Fibroblast of gingiva (primary cell): ENCODE data around the gene ALDH4A1.

Source experiments
- DNase-seq: peaks from one replicate; pipeline ENCODE4 v3.0.0-alpha.2; 2011; ENCODE audit warnings: low read depth

The ALDH4A1 gene, protein sequence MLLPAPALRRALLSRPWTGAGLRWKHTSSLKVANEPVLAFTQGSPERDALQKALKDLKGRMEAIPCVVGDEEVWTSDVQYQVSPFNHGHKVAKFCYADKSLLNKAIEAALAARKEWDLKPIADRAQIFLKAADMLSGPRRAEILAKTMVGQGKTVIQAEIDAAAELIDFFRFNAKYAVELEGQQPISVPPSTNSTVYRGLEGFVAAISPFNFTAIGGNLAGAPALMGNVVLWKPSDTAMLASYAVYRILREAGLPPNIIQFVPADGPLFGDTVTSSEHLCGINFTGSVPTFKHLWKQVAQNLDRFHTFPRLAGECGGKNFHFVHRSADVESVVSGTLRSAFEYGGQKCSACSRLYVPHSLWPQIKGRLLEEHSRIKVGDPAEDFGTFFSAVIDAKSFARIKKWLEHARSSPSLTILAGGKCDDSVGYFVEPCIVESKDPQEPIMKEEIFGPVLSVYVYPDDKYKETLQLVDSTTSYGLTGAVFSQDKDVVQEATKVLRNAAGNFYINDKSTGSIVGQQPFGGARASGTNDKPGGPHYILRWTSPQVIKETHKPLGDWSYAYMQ

DNA sequence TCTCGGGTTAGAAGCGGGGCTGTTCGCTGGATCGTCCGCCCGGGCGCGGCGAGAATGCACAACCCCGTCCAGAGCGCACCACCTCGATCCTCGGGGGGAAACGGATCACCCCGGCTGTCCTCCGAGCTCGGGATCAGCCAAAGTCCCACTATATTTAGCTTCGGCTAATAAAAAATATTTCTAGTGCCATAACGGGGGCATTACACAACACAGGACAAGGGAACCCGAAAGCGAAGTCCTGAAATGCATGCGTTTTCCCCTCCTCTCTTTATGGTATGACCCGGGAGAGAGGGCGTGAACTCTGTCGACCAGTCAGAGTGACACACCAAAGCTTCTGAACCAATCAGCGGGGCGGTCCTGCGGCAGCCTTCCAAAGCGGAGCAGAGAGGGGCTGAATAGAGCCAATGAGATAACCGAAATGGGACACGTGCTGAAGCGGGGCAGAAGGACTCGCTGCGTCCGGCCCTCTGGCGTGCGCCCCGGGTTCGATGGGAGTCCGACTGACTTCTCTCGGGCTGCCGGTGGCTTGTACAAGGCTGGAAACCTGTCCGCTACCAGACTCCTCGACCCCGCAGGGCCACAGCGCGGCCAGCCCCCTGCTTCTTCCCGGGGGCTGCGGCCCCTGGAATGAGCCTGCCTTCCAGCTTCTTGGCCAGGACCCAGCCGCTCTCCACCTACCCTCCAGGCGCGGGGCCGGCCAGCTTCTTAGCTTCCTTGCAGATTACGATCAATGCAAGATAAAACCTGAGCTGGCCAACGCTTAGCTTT is at the start of gene ALDH4A1:
Gene ALDH4A1 (minus strand): TSS at position 33 of the 768 bp plus-strand sequence. CDS start 32 bp downstream, at position 1.
- DNase-seq: peak; percentile 97

DNA sequence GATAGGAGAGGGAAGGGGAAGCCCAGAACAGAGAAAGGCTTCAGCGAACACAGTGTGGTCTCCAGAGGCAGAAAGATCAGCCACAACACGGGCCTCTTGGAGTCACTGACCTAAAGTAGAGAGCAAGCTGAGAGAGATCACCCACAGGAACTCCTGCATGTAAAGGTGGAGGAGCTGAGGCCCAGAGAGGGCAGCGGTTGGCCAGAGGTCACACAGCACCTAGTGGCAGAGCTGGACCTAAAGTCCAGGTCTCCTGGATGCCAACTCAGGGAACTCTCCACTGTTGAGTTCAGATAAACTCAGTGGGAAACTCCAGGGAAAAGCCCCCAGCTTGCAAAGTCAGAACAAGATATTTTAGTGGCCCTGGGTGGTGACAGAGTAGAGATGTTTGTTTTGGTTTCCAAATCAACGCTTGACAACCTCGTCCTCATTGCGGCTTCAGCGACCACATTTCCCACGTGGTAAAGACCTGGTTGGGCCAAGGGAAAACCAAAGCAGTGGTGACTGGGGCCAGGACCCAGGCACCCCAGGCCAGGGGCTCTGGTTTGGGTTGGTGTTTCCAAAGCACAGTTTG is 49.5 kb upstream of the ALDH4A1 start:
- DNase-seq: no peak

DNA sequence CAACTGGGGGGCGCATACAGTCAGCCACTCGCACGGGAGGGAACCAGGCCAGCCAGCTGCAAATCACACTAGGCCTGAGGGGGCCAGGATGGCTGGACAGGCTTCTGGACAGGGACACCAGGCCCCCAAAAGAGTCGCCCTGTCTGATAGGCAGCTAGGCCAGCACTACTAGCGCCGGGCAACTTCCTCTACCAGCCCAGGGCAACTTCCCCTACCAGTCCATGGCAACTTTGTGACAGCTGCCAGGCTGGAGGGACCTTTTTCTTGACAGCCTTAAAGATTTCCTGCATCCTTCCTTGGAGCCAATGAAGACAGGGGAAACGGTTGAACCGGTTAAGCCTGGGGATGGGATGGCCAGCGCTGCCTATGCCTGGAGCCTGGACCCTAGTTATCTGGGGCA is 49.1 kb upstream of the ALDH4A1 start:
- DNase-seq: no peak

DNA sequence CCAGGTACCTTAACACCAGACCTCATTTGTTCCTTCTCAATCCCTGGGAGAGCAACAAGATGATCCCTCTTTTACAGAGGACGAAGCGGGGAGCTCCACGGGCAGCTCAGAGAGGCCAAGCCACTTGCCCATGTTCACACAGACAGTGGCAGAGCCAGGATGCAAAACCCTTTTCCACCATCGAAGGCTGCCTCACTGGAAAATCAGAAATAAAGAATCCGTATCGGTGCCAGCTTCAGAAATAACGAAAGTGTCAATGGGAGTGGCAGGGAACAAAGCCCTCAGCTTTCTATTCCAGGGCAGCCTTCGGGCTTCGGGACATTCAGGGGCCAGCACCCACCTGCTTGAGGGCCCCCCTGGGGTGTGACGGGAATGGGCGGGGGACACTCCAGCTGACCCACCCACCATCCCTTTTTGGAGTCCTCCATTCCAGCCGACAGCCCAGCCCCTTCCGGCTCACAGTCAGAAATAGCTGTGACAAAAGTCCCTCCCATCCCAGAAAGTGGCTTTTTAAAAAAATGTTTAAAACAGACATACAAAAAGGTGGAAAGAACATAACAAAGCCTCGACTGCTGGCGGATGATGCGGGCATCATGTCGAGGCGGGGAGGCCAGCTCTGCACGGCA is 48.2 kb upstream of the ALDH4A1 start:
- DNase-seq: peak; percentile 35

DNA sequence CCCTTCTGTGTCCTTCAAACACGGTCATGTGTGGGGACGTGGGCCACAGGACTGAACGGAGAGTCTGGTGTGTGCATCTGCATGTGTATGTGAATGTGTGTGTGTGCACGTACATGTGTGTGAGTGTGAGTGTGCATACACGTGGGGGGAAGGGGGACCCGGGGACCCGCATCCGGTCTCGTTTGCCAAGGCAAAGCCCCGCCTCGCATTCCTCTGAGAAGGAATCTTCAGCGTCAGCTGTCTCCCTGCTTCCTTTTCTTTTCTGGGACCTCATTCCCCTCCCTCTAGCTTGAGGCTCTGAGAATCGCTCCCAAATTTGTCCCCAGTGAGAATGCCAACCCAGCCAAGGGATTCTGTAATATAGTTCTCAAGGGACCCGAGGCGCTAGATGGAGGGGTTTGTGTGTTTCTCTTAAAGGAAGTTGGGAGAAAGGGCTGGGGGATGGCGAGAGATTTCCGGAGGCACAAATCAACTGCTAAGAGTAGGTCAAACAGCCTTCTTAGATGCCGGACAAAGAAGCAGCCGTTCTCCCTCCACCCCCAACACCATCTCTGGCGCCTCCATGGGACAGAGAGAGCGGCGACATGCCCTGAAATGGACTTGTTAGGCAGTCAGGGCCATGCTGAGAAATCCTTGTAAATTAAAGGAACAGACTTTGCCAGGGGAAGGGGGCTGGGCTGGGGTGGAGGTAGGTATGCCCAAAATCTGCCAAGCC is 47.5 kb upstream of the ALDH4A1 start:
- DNase-seq: peak; percentile 45

DNA sequence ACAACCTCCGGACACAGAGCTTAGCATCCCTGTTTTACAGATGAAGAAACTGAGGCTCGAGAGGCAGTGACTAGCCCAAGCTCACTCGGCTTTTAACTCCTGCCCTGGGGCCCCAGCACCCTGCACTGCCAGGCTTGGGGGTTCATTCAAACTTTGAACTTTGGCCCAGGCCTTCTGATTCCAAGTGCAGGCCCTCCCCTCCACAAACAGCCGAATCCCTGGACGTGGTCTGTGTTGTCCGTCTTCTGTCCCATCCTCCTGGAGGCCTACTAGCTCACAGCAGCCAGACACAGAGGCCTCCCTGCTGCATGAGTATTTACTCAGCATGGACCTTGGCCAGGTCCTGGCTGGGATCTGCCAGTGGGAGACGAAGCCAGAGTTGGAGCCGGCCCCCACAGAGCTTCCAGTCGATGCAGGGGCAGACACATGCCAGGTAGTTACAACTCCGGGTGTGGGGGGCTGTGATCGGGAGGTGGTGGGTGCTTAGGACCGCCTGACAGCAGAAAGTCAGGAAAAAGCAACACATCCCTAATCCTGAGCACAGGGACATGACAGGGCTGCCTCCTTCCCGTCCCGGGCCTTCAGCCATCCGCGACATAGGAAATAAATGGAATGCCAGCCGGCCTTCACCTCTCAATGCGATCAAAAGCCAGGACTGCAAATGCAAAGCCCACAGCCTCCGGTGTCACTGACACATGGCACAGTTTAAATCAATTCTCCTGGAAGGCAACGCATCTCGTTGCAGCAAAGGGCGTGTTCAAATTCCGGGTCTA is 46.7 kb upstream of the ALDH4A1 start:
- peak; percentile 67 for DNase-seq

DNA sequence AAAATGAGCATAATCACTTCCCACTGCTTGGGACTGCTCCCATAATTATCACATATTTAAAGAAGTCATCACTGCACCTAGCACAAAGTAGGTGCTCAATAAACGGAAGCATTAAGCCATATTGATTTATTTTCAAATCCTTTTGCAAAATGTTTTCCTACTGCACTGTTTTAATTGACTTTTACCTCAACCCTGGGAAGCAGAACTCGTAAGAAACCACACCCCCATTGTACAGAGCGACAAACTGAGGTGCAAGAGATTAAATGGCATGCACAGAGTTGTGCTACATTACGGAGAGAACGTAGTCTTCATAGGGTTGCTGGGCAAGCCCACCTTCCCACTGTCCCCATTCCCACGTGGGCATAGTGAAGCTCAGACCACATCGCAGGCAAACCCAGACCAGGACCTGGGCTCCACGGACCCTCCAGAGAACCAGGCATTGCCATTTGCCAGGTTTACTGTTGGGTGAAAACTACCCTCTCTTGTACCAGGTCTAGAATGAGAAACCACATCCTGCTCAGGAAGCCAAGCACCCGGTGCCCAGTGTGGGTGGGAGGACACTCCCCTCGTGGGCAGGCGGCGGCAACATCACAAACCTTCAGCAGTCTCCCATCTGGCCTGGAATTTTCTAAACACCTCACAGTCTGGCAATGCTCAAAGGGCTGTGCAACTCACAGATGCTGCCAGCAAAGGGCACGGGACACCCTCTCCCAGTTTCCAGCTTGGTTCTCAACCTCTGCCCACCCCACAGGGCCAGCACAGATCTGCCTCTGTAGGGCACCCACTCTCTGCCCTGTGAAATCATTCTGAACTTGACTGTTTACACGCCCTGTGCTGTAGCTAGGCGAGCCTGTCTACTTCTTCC is 45.9 kb upstream of the ALDH4A1 start:
- DNase-seq: peak; percentile 73

DNA sequence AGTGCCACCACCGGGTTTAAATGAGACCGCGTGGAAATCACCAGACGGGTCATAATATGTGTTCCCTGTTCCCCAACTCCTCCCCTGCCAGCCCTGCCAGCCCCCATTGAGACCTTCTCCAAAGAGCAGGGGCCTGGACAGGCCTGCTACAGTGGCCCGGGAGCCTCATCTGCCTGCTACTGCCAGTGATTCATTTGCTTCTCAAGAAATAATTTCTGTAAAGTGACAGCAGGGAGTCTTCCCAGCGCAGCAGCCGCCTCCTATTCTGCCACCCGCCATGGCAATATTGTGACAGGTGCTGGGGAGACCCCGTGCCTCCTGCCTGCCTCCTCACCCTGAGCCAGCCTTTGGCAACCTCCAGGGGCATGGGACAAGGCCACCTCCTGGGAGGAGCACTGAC is 45.2 kb upstream of the ALDH4A1 start:
- DNase-seq: no peak

DNA sequence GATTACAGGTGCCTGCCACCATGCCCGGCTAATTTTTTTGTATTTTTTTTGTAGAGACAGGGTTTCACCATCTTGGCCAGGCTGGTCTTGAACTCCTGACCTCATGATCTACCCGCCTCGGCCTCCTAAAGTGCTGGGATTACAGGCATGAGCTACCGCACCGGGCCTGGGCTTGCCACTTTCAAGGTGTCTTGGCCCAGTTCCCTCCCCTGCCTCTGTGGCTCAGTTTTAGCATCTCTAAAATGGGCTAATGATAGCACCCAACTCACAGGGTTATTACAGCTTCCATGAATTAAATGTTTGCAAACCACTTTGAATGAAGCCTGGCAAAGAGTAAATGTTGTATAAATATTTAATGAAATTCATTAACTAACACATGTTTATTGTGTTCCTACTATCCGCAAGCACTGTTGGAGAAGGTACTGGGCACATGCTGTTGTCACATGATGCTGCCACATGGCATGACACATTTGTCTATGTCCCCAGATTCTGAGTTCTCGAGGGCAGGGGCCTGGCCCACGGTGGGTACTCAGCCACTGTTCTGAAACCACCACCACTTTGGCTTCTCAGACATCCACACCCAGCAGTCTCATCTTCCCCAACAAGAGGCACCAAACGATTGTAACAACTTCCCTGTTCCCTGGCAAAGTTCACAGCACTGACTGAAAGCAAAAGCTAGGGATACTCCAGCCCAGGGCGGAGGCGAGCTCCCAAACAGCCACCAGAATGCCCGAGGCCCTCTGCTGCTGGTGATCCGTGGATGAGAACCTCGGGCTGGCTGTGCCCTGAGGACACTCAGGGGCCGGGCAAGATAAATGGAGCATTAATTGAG is 44.4 kb upstream of the ALDH4A1 start:
- DNase-seq: peak; percentile 44

DNA sequence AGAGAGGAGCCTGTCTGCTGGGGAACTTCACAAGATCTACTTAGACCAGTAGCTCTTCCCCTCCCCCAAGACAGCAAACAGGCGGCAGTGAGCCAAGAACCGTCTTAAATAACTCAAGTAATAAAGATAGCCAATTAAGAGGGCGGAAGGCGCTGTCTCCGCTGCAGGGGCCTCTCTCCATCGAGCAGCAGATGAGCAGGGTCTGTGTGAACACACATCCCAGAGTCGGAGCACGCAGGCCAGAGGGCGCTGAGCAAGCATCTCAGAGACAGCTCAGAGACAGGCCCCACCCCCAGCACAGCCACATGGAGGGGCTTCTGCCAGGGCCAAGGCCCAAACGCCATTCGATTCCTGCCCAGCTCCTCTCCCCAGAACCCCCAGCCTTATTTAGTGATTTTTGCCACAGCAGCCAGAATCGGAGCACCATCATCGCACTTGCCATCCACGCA is 43.1 kb upstream of the ALDH4A1 start:
- no peak for DNase-seq

DNA sequence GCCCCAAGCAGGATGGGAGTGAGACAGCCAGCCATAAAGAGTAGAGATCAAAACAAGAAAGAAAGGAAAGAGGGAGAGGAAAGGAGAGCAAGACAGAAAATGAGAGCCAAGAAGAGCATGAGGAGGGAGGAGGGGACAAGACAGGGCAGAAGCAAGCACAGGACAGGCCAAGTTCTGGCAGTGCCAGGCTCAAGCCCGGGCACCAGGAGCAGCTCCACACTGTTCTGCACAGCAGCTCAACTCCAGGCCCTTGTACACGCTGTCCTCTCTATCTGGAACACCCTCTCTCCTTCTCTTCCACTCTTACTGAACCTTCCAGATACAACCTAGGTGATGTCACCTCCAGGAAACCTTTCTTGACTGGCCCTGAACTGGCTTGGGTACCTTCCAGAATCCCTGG is 42.5 kb upstream of the ALDH4A1 start:
- DNase-seq: no peak

DNA sequence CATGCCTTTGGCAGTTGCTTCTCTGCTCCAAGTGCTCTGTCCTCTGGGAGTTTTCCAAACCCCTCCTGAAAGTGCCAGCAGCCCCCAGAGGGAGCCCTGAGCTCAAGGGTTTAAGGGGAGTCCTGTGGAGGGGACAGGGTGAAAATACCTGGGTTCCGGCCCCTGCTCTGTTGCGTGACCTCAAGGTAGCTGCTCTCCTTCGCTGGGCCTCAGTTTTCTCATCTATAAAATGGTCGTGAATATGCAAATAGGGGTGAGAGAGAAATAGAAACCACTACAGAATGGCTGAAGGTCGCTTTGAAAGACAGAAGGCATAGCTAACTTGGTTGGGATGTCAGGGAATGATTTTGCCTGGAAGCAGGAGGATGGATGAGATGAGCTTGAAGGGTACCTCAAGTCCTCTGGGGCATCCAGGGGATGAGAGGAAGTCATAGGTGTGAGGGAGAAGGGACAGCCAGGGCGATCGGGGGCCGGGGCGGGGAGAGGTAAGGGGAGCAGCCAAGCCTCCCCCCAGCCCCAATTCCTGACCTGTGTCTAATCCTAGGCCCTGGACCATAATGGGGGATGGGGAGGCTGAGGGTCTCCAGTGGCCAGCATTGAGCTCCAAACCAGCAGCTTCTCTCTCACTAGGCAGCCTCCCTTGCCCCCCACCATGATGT is 41.7 kb upstream of the ALDH4A1 start:
- no peak for DNase-seq

DNA sequence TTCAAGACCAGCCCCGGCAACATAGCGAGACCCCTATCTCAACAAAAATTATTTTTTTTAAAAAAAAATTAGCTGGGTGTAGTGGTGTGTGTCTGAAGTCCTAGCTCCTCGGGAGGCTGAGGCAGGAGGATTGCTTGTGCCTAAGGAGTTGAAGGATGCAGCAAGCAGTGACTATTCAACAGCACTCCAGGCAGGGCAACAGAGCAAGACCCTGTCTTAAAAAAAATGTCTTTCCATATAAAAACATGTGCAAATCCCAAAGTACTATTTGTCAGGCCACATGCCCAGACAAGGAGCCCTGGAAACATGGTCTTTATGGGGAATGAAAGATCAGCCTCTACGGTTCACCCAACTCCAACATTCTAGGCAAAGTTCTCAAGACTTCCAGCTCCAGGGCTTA is 40.8 kb upstream of the ALDH4A1 start:
- no peak for DNase-seq

DNA sequence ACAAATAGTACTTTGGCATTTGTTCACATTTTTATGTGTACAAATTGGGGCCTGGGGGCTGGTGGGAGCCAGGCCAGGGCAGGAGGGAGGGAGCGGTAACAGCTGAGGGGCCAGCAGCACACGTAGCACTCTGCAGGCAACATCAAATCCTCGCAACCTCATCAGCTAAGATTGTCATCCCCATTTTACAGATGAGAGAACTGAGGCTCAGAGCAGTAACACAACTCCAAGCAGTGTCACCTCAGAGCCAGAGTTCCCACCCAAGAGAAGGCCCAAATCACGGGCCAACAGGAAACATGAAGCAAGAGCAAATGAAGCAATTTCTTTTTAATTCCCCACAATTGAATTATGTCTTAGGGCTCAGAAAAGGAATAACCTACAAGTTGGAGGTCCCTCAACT is 40.0 kb upstream of the ALDH4A1 start:
- peak; percentile 28 for DNase-seq

DNA sequence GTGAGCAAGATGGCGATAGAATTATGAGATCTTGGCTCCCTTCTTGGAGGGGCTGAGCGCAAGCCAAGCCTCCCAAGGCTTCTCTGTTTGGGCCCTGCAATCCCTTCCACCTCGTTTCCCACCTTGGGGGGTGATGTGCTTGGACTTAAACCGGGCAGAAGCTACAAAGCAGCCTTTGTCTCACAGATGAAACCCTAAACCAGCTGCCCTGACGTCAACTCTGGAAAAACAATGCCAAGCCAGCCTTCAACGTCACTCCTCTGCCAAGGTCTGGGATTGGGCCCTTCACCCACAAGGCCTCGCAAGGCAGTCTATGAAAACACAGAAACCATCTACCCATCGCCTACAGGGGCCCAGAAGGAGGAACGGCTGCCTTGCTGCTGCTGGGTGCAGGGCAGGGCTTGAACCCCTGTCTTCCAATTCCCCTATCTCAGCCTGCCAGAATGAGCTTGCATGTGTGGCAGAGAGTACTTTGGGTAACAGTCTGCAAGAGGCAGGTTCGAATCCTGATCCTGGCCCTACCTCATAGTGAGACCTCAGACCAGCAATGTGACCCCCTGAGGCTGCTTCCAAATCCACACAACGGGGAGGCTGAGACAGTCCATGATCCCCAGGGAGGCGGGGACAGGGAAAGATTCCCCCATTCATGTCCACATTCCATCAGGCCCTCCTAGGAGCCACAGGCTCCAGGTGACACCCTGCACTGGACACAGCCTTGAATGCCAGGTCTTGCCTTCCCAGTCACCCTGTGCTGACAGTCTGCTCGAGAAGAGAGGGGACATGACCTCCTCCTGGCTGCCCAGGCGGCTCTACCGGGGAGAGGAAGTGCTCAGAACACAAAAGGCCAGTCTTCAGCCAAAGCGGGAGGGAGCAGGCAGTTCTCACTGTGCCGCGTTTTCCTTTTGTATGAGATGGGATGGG is 39.1 kb upstream of the ALDH4A1 start:
- peak; percentile 90 for DNase-seq

DNA sequence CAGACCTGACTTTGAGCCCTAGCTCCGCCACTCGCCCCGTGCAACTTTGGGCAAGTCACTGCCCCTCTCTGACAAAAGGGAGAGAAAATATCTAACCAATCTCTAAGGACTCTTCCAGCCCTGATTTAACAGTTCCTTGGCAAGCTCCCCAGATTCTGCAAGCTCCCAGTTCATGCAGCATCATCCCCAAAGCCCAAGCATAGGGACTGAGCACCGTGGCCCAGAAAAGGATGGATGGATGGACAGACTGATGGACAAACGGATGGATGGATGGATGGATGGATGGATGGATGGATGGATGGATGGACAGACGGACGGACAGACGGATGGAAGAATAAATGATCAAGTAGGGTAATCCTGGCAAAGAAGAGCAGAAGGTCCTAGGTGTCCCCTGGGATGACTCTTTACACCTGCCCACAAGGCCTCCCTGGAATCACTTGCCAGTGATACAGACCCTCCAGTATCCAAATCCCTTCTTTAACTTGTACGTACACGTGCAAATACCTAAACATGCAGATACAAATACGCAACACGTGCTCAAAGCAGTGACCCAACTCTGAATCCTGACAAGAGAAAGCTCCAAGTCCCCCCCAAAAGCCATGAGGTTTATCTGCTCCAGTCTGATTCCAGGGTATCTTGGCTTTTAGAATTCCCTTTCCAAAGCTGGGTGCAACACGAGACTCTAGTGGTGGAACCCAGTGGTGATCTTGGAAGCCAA is 38.1 kb upstream of the ALDH4A1 start:
- DNase-seq: peak; percentile 31
